Right atrium auricular region (tissue), 2 donors: ENCODE results near the gene NELL1. TPM values are rescaled to one million over a fixed set of nuclear protein-coding genes. Genes with fewer than 3 reads are reported as not detected.

Experiments used
- DNase-seq: peaks from one replicate; pipeline ENCODE4 v3.0.0-alpha.2; 2019; ENCODE audit warnings: low spot score
- H3K27ac ChIP-seq, 2 donors: fragments of 200-600 bp; sonication (generic); 1 replicate in 1 of 2; 2 replicates in 1 of 2; pipeline ENCODE4 v1.5.1; 2016 to 2019
- H3K27me3 ChIP-seq, 2 donors: fragments of 200-600 bp; sonication (generic); one replicate each; pipeline versions ENCODE4 v1.5.1 to v1.6.0; 2017 to 2019
- H3K36me3 ChIP-seq: fragments of 200-600 bp; sonication (generic); one replicate; pipeline ENCODE4 v1.5.1; 2016
- H3K4me1 ChIP-seq, 2 donors: fragments of 200-600 bp; sonication (generic); one replicate each; pipeline versions ENCODE4 v1.5.1 to v1.6.0; 2017 to 2019
- H3K4me3 ChIP-seq, 2 donors: fragments of 200-600 bp; sonication (generic); 1 replicate in 1 of 2; 2 replicates in 1 of 2; pipeline ENCODE4 v1.5.1; 2017 to 2019; ENCODE audit warnings: mild to moderate bottlenecking in 1 of 2, moderate library complexity in 1 of 2
- H3K9me3 ChIP-seq, 2 donors: fragments of 200-600 bp; sonication (generic); one replicate each; pipeline ENCODE4 v1.5.1; 2019
- total RNA-seq, 2 donors: library from RNA; depleted of rRNA; stranded (reverse); fragments of >200 nt; gene quantifications; one replicate each; pipeline ENCODE4 v1.1.0, GENCODE V29; 2016
- TF ChIP-seq, protein P1 (sequence below), 2 donors: fragments of 200-600 bp; sonication (generic); IDR thresholded peaks; one replicate each; pipeline ENCODE4 v1.5.1; 2019; ENCODE audit warnings: antibody characterized with exemption in 2 of 2

Gene NELL1
- total RNA-seq, 2 donors from 2014 or later: not detected

DNA sequence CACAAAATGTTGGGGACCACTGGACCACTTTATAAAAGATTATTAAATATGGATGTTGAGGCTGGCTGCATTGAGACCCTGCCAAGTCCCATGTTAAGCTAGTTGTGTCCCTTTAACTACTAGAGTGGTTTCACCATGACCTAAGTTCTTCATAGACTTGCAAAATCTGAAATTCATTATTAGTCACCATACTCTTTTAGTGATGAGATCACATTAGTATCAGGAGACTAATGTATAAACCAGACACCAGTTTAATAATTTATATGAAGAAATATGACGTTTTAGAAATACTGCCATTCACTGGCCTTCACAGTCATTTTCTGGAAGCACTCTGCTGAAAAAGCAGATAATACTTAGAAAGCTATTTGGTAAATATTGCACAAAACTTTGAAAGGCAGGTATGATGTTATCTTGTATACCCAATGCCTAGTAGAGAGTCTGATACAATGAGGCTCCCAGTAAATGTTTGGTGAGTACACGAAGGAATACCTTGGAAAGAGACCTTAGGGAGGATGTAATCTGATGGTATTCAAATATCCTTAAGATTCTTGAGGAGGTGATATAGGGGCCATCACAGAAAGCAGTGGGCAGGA is 795.3 kb downstream of the NELL1 start:
- Histone ChIP-seq H3K9me3 (peaks cover 0 to 5% of the 10 kb centered on the region in 2 donors), H3K27ac (no peak overlapping the region), H3K4me1 (no peaks in the 10 kb centered on the region), H3K4me3 (no peak overlapping the region), H3K27me3 (no peaks in the 10 kb centered on the region), H3K36me3 (no peaks in the 10 kb centered on the region)
- TF ChIP-seq, protein P1, sequence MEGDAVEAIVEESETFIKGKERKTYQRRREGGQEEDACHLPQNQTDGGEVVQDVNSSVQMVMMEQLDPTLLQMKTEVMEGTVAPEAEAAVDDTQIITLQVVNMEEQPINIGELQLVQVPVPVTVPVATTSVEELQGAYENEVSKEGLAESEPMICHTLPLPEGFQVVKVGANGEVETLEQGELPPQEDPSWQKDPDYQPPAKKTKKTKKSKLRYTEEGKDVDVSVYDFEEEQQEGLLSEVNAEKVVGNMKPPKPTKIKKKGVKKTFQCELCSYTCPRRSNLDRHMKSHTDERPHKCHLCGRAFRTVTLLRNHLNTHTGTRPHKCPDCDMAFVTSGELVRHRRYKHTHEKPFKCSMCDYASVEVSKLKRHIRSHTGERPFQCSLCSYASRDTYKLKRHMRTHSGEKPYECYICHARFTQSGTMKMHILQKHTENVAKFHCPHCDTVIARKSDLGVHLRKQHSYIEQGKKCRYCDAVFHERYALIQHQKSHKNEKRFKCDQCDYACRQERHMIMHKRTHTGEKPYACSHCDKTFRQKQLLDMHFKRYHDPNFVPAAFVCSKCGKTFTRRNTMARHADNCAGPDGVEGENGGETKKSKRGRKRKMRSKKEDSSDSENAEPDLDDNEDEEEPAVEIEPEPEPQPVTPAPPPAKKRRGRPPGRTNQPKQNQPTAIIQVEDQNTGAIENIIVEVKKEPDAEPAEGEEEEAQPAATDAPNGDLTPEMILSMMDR (IDR thresholded peaks at IDR 0.05): no peak
- no peak for DNase-seq

DNA sequence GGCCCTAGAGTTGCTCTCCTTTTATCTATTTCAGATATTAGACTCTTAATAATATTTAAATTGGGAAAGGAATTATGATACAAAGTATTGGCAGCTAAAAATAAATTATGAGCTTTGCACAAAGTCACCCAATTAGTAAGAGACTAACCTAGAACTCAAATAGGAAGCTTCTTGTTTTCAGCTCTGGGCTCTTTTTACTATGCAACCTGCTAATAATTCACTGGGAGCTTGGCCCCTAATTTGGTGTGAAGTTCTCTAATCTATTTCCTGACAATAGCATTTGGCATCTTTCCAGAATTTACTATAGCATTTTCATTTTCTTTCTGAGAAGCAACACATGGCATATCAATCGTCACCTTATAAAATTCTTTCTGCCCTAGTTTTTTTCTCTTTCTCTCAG is 795.8 kb downstream of the NELL1 start:
- no peaks in the 10 kb centered on the region for H3K4me1 ChIP-seq
- no peaks in the 10 kb centered on the region for H3K27me3 ChIP-seq
- H3K9me3 ChIP-seq: peaks cover 0 to 5% of the 10 kb centered on the region in 2 donors
- TF ChIP-seq, protein P1 (IDR thresholded peaks at IDR 0.05): no peak
- H3K4me3 ChIP-seq: no peak overlapping the region
- no peak overlapping the region for H3K27ac ChIP-seq
- H3K36me3 ChIP-seq: no peaks in the 10 kb centered on the region
- no peak for DNase-seq

DNA sequence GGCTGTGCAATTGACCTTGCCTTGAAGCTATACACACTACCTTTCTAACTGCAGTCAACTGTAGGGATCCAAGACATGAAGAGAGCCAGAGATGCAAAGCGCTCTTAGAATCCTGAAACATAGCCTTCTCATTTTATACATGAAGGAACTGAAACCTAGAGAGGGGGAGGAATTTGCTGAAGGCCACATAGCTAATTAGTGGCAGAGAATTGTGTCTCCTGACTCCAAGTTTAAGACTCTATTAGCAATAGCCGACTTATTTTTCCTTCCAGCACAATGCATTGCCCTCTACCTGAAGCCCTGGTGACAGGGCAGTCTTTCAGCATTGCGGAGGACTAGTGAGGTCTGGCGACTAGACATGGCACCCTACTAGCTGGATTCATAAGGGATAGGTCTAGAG is 796.5 kb downstream of the NELL1 start:
- no peak for DNase-seq
- Histone ChIP-seq H3K9me3 (peaks cover 0 to 5% of the 10 kb centered on the region in 2 donors), H3K27ac (no peak overlapping the region), H3K4me3 (no peak overlapping the region), H3K27me3 (no peaks in the 10 kb centered on the region), H3K4me1 (no peaks in the 10 kb centered on the region), H3K36me3 (no peaks in the 10 kb centered on the region)
- TF ChIP-seq, protein P1 (IDR thresholded peaks at IDR 0.05): no peak

DNA sequence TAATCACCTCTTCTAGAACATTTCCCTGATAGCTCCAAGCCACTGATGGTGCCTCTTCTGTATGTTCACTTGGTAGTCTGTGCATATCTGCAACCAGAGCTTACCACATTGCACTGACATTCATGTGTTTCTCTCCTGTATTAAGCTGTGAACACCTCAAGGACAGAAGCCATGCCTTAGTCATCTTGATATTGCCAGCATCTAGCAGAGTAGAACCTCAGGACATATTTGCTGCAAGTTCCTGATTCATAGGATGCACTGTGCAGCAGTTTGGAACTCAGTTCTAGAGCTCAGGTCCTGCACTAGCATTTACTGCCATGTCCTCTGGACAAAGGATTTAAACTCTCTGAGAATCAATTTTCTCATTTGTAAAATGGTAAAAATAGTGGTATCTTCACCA is 801.1 kb downstream of the NELL1 start:
- Histone ChIP-seq H3K4me1 (no peaks in the 10 kb centered on the region), H3K4me3 (no peak overlapping the region), H3K27ac (no peak overlapping the region), H3K36me3 (no peaks in the 10 kb centered on the region), H3K9me3 (no peaks in the 10 kb centered on the region), H3K27me3 (no peaks in the 10 kb centered on the region)
- DNase-seq: no peak
- TF ChIP-seq, protein P1 (IDR thresholded peaks at IDR 0.05): no peak

DNA sequence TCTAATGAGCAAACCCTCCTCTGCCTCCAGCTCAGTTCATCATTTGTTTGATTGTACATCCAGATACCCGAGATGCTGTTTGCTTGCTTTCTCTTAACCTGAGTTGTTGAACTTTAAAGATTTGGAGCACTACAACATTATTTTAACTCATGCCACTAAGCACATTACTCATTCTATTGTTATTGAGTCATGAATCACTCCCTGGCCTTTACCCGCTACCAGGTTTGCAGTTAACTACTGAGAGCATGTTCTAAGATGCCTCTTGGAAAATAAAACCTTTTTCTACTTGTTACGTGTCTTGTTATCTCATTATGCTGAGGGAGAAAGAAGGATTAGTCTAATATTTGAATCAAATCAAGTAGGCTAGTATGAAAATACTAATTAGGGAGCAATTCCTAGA is 802.9 kb downstream of the NELL1 start:
- H3K9me3 ChIP-seq: no peaks in the 10 kb centered on the region
- no peaks in the 10 kb centered on the region for H3K36me3 ChIP-seq
- no peaks in the 10 kb centered on the region for H3K4me1 ChIP-seq
- H3K27ac ChIP-seq: no peak overlapping the region
- TF ChIP-seq, protein P1 (IDR thresholded peaks at IDR 0.05): no peak
- DNase-seq: no peak
- H3K27me3 ChIP-seq: no peaks in the 10 kb centered on the region
- no peak overlapping the region for H3K4me3 ChIP-seq

DNA sequence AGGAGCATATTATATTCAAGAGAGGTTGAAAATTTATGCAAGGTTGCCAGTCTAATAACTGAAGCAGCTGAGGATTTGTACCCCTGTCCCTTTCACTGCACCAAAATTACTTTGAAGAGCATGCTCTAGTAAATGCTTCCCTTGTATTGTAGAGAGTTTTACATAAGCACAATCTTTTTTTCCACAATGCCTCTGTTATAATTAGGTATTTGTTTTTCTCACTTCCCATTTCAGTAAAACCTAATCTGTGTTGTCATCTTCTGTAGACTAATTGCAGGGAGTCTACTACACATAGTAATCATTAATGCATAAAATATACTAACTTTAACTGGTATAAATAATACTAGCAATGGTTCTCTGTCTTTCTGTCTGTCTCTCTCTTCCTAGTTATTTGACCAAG is 805.1 kb downstream of the NELL1 start:
- TF ChIP-seq, protein P1 (IDR thresholded peaks at IDR 0.05): no peak
- Histone ChIP-seq H3K4me1 (no peaks in the 10 kb centered on the region), H3K27ac (no peak overlapping the region), H3K27me3 (no peaks in the 10 kb centered on the region), H3K9me3 (no peaks in the 10 kb centered on the region), H3K4me3 (no peak overlapping the region), H3K36me3 (no peaks in the 10 kb centered on the region)
- no peak for DNase-seq
